Activated gamma-delta T cell (primary cell): Measurements from ENCODE around the gene CDCP2.
"Not testable (repeated sequence)": the region's sequence is repeated elsewhere in the genome, so short reads cannot be mapped to it uniquely, and the experiment has no call there.

Source experiments
- DNase-seq: peaks from one replicate; lab custom pipeline; 2025; lab: John Stamatoyannopoulos, UW

CDCP2 gene

DNA sequence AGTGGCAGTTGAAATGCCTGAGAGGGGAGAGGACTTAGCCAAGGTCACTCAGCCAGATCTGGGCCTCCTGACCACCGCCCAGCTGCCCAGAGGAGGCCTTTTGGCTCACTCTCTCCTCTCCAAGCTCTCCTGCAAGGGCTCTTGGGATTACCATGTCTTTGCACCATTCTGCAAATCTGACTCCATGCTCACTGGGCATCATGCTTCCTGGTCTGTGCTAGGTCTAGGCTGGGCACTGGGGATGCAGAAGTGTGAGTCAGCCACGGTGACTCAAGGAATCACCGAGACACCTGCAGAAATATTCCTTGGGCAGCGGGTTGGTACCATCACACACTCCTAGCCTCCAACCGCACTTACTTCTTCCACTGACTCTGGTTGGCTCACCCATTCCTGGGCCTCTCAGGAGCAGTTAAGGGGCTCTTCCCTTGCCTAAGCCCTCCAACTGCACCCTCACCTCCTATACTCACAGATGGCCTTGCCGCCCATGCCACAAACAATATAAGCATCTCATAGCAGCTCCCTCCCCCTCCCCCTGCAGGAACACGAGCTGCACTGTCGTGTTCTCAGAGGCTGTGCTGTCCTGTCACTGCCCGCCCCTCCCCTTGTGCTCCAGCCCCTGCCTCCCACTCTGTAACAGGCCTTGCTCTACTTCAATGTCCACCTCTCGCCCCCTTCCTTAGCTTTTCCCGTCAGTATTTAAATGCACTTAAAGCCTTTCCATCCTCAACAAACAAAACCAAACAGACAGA, 34.8 kb downstream of the CDCP2 start:
- no peak for DNase-seq

DNA sequence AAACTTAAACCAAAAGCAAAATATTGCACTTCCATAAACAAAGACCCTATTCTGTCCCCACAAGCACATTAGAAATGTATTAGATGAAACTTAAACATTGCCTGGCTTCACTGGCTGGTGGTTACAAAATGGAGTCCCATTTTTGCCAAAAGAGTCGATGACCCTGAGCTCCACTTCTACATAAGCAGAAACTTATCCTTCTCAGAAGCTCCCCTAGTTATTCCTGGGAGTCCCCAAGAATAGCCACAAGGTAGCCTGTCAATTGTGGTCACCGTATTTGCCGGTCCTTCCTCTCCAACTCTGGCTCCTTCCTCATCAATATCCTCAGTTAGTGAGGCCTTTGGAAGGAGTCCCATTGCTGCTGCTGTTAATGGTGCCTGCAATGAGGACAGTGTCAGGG, 37.3 kb downstream of the CDCP2 start:
- DNase-seq = no peak

DNA sequence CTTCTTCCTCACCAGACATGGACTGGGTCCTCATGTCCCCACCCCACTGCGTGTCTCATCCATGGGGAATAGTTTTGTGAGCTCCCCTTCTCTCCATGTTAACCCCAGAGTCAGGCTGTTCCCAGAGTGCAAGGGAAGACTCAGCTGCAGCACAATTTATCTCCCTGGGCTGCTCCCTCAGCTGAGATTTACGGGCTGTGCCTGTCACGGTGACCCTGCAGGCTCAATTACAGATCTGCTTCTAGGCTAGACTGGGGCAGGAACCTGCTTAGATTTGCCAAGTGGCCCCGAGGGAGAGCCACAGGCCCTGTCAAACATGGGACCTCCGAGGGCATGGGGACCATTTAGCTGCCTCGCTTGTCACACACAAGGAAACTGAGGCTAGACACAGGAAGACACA, 37.8 kb downstream of the CDCP2 start:
- no peak for DNase-seq

DNA sequence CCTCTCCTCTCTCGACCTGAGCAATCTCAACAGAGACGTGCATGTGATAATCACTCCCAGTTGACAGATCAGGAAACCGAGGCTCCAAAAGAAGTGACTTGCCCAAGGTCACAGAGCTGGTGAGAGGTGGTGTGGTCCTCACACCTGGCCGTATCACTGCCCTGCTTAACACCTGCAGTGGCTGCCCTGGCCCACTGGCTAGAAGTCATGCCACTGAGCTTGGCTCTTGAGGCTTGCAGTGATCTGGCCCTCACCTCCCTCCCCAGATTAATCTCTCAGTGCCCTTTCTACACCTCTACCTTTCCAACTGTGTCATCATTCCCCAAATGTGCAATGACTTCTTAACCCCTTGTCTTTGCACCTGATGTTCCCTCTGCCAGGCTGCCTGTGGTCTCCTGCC, 38.8 kb downstream of the CDCP2 start:
- DNase-seq = no peak

DNA sequence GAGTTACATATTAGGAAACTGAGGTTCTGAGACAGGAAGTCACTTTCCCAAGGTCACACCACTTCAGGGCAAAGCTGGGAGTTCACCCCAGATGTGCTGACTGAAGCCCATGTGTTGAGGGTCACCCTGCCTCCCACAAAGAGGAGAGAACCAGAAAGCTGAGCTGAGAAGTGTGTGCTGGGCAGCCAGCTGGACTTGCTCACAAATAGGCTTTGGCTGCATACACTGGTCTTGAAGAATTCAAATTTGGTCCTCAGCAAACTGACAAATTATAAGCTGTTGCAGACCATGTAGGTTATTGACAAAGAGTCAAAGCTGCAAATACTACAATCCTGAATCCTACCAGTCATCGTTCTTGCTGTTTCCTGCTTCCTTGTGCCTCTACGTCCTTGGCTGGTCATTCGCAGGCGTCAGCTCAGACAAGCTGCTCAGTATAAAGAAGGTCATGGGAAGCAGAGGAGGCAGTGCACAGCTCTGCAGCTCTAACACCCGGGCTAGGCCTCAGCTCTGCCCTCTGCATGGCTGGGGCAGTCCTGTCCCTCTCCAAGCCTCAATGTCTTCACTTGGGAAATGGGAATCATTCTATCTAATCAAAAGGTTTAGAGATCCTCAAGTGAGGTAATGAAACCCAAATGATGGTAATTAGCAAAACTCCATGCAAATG, 40.0 kb downstream of the CDCP2 start:
- no peak for DNase-seq

DNA sequence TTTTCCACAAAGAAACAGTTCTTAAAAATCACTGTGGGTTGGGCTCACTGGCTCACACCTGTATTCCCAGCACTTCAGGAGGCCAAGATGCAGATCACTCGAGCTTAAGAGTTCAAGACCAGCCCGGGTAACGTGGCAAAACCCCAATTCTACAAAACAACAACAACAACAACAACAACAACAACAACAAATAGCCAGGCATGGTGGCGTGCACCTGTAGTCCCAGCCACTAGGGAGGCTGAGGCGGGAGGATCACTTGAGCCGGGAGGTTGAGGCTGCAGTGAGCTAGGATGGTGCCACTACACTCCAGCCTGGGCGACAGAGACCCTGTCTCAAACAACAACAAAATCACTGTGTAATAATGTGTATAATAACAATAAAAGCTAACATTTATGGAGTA, 40.8 kb downstream of the CDCP2 start:
- DNase-seq = no peak

DNA sequence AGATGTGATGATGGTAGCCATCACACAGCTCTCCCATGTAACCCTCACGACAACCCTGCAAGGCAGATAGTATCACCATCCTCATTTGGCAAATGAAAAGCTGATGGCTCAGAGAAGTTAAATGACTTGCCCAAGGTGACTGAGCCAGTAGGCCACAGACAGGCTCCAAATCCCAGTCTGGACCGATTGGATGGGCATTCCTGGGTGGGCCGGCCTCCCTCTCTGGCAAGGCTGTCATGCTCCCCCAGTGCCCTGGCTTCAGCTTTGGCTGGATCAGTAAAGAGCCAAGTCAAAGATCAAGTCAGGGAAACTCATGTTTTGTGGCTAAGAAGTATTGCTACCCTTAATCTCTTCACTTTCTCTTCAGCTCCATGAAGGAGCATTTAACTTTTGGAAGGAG, 41.2 kb downstream of the CDCP2 start:
- DNase-seq = no peak

DNA sequence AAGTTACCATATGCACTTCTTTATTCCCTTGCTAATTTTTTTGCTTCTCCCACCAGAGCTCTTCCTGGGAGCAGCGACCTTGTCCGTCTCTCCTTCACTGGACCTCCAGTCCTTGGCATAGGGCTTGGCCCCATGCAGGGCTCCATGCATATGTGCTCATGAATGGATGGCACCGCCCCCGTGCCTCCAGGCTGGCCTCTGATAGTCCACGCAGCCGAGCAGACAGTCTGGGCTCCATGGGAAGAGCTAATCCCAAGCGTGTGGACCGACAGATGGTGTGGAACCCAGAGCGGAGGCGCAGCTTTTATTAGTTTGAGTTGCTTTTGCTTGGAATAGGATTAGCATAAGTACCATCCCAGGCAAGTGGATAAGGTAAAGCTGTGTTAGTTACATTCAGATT, 41.8 kb downstream of the CDCP2 start:
- DNase-seq = no peak

DNA sequence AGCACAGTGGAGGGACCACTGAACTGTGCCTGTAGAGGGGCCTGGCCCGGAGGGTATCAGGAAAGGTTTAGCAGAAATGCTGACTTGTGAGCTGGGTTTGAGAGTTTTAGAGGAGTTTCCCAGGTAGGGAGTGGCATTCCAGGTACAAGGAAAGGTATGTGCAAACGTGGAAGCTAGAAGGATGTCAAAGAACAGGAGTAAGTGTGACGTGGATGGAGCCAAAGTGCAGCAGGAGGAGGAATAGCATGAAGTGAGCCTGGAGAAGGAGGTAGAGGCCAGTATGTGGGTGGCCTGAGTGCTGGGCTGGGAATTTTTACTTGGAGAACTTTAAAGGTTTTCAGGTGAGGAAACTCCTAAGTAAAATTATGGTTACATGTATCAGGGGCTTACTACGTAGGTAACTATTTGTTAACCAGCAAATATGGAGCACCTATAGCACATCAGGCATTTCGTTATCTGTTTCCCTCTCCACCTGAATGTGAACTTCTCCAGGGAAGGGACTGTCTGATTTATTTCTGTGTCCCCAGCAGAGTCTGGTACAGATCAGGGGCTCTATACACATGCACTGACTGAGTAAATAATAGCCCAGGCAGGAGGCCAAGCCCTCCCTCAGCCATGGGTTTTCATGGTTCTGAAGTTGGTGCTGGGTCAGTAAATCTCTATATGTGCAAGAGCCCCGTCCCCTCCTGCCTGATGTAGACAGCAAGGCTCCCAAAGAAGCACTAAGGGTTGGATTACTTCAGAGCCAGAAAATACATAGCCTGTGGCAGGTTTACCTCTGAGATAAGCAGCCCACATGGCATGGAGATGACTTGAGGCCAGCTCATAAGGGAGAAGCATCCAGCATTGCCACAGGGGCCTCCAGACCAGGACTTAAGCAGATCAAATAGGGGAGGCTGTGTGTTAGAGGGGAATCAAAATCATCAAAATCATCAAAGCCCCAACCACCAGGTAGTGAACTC, 43.4 kb downstream of the CDCP2 start:
- DNase-seq = no peak

DNA sequence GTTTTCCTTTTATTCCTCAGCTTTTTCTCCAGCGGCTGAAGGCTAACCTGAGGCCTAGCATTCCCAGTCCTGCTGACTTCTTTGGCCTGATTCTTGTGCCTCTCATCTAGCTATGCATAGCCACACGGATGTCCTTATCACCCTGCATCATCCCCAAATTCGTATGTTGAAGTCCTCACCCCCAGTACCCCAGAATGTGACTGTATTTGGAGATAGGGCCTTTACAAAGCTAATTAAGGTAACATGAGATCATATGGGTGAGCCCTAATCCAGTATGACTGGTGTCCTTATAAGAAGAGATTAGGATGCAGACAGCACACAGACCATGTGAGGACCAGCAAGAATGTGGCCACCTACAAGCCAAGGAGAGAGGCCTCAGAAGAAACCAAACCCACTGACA, 44.6 kb downstream of the CDCP2 start:
- no peak for DNase-seq

DNA sequence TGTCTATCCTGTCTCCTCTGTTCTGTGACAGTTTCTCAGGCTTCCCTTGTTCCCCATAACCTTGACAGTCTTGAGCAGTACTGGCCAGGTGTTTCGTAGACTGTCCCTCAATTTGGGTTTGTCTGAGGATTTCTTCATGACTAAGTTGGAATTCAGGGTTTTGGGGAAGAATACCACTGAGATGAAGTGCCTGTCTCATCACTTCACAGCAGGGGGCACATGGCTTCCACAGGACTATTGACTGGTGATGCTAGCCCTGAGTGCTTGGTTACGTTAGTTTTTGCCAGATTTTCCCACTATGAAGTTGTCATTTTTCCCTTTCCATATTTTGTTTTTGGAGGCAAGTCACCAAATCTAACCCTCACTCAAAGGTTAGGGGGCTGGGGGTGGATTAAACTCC, 45.7 kb downstream of the CDCP2 start:
- no peak for DNase-seq

DNA sequence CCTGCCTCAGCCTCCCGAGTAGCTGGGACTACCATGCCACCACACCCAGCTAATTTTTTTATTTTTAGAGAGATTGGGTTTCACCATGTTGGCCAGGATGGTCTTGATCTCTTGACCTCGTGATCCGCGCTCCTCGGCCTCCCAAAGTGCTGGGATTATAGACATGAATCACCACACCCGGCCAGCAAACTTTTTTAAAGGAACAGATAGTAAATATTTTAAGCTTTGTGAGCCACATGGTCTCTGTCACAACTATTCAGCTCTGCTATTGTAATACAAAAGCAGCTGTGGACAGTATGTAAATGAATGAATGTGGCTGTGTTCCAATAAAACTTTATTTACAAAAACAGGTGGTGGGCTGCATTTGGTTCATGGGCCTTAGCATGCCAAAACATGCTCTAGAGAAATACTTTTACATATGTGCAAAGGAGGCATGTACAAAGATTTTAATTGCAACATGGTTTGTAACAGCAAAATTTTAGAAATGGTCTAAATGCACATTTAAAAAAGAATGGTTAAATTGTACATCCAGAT, 47.0 kb downstream of the CDCP2 start:
- DNase-seq = no peak

DNA sequence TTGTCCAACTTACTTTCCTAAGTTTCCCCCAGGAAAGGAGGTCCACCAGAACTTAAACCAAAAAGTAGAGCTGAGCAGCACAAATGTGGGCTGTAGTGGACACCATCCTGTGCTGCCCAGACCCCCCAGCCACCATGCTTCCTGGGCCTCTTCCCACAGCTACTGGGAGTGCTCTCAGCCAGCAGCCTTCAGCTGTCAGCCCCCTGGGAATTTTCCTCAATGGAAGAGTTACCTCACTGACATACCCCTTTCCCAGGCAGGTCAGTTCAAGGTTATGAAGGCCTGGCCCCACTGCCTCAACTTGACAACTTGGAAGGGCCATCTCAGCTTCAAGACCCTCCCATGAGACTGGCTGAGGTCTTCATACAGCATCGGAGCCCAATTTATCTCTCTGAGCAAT, 47.7 kb downstream of the CDCP2 start:
- DNase-seq = no peak

DNA sequence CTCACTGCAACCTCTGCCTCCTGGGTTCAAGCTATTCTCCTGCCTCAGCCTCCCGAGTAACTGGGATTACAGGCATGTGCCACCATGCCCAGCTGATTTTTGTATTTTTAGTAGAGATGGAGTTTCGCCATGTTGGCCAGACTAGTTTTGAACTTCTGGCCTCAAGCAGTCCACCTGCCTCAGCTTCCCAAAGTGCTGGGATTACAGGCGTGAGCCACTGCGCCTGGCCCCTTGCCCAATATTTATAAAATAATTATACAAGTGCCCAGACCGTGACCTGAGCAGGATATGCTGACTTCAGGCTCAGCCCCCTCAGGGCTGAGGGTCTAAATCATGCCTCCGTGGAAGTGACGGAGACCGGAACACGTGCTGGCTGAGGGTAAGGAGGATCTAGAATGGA, 48.2 kb downstream of the CDCP2 start:
- DNase-seq = not testable (repeated sequence)

DNA sequence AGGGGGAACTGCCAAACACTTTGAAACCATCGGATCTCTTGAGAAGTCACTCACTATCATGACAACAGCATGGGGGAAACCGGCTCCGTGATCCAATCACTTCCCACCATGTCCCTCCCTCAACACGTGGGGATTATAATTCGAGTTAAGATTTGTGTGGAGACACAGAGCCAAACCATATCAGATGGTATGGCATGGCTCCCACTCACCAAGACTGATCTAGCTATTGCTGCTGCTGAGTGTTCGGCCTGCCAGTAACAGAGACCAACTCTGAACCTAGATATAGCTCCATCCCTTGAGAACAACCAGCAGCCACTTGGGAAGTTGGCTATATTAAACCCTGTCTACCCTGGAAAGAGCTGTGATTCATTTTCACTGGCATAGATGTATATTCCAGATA, 49.4 kb downstream of the CDCP2 start:
- no peak for DNase-seq

DNA sequence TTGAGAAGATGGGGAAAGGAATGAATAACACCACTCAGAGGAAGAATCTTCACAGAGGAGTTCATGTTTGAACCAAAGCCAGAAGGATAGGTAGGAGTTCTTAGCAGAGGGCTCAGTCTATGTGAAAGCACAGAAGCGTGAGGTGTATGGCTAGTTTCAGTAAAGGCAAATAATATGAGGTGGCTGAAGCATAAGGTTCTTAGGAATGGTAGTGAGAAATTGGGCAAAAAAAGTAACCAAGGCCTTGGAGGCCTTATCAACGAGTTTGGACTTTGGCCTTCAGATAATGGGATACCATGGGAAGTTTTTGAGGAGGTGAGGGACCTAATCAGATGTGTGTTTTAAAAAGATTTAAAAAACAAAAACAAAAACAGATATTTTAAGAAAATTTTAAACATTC, 52.3 kb downstream of the CDCP2 start:
- DNase-seq = no peak

DNA sequence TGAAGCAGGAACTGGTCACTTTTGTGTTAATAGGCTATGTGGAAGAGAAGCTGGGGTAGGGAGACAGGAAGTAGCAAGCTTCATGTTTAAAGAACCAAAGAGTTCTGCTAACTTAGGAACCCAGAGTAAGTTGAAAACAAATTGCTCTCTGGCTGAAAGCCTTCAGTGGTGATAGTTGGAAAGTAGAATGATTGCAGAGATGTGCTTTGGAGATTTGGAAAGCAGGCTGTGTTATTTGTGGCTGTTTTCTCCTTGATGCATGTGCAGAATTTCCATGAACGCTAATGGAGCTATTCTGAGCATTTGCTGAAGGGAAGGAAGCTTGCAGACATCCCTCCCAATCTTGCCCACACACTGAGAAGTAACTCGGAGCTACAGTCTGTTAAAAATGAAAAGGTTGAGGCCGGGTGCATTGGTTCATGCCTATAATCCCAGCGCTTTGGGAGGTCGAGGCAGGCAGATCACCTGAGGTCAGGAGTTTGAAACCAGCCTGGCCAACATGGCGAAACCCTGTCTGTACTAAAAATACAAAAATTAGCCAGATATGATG, 53.7 kb downstream of the CDCP2 start:
- DNase-seq = no peak

DNA sequence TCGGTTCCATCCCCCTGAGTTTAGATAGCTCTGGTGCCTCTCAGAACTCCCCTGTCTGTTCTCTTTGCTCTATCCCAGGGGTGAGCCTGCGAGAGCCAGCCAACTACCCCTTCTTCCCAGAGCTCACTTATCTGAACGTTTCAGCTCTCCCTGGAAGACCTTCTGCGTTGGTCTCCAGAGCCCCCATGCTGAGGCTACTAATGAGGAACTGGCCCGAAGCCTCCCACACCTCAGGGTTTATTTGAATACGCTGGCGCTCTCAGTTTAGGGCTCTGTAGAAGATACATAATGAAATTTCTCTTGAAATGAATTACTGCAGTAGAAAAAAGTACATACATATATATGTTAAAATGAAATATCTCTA, 55.9 kb downstream of the CDCP2 start:
- no peak for DNase-seq

DNA sequence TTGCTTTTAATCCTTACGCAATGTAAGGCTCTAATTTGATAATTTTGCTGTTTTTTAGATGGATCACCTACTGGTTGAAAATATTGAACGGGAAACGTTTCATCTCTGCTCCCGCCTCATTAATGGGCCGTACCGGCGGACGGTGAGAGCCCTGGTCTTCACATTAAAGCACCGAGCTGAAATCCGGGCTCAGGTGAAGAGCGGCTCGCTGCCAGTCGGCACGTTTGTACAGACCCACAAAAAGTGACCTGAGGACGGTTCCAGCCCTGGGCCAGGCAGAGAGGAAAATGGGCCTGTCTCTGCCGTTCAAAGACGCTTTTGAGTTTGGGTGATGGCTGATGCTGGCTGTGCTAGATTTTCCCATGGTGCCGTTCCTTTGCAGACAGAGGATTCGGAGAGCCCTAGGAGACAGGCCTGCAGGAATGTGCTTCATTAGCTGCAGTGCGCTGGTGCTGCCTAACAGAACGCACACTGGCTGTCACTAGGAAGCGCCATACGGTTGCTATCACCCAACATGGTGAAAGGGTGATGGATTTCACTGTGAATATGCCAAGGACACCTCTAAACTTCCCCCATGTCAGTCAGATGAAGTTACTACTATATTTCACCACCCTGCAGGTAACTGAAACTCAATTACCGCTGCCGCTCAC, 56.4 kb downstream of the CDCP2 start:
- DNase-seq = no peak

DNA sequence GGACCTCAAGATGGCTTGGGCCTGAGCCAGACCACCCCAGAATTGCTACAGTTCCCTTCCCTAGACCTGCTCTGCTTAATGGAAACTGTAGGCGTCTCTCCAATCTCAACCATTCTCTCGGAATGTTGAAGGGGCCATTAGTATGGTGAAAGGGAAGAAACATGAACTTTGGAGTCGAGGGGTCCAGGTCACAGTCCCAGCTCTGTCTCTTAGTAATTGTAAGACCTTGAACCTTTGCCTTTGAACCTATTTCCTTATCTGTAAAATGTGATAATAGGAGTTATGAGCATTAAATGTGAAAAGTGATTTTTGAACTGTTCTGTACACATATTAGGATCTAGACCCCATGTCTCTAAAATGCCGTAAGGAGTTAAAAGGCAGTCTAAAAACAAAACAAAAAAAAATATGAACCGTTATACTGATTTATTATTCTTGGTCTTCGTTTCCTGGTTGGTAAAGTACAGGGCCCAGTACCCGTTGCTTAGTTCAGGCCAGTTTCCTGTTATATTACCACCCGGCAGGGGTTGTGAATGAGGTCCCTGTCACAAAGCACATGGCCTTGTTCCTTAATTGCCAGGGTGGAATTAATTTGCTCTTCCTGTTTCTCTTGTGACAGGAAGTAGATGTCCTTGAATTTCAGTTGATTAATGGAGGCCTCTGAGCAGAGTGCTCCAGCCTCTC, 57.1 kb downstream of the CDCP2 start:
- no peak for DNase-seq

DNA sequence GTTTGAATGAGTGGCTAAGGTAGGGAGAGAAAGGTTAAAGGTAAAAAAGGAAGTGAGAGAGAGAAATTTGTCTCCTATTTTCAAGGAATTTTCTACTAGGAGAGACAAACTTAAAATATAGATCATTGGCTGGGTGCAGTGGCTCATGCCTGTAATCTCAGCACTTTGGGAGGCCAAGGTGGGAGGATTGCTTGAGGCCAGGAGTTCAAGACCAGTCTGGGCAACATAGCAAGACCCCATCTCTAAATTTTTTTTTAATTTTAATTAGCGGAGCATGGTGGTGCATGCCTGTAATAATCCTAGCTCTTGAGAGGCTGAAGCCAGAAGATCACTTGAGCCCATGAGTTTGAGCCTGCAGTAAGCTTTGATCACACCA, 58.1 kb downstream of the CDCP2 start:
- not testable (repeated sequence) for DNase-seq
